Measurements from ENCODE around the gene UBA5.

UBA5 gene

GRCh38 chr3:132654190-132654589 is 5.9 kb upstream of the UBA5 start:
- no peak overlapping the region for H3K27ac ChIP-seq
- no peak for TF ChIP-seq ZFX (IDR thresholded peaks at IDR 0.05)
- no peak for TF ChIP-seq CTCF (conservative IDR thresholded peaks at IDR 0.05)

DNA sequence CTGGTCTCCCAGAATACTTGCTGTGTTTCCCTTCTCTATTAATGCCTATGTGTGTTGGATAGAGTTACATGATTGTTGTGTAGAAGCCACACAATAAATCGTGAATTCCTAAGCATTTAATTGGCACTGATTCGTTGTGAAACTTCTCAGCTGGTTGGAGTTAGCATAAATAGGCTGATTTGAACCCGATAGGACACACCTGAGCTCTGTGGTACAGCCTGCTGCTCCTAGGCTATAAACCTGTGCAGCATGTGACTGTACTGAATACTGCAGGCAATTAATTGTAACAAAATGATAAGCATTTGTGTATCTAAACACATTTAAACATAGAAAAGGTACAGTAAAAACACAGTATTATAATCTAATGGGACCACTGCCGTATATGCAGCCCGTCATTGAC is 5.4 kb upstream of the UBA5 start:
- TF ChIP-seq ZFX (IDR thresholded peaks at IDR 0.05) (no peak), CTCF (conservative IDR thresholded peaks at IDR 0.05) (no peak)
- no peak overlapping the region for H3K27ac ChIP-seq

GRCh38 chr3:132655471-132655870 is 4.7 kb upstream of the UBA5 start:
- no peak overlapping the region for H3K27ac ChIP-seq
- TF ChIP-seq CTCF (conservative IDR thresholded peaks at IDR 0.05), result no peak
- no peak for TF ChIP-seq ZFX (IDR thresholded peaks at IDR 0.05)

DNA sequence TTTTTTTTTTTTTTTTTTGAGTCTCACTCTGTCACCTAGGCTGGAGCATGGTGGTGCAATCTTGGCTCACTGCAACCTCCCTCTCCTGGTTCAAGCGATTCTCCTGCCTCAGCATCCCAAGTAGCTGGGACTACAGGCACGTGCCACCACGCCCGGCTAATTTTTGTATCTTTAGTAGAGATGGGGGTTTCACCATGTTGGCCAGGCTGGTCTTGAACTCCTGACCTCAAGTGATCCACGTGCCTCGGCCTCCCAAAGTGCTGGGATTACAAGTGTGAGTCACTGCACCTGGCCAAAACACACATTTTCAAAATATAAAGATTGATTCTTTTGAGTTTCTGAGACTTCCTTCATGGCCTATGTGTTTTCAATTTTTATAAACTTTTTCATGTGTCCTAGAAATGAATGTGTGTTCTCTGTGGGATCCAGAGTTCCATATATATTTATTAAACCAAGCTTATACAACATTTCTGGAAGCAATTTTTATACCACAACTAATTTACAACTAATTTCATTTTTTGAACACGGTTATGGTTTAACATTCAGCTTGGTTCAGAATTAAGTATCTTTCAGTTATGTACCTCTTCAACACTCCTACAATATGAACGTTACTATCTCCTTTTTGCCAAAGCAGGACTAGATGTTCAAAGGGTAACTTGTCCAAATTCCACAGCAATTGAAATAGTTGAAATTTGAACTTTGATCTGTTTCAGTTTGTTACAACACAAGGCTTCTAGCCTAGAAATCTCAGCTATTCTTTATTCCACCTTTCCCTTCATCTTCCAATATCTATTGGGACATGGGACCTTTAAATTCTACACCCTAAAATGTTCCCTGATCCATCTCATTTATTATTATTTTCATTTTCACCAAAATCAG is 2.0 kb upstream of the UBA5 start:
- TF ChIP-seq CTCF (conservative IDR thresholded peaks at IDR 0.05), result no peak
- TF ChIP-seq ZFX (IDR thresholded peaks at IDR 0.05), result no peak
- H3K27ac ChIP-seq, result no peak overlapping the region

DNA sequence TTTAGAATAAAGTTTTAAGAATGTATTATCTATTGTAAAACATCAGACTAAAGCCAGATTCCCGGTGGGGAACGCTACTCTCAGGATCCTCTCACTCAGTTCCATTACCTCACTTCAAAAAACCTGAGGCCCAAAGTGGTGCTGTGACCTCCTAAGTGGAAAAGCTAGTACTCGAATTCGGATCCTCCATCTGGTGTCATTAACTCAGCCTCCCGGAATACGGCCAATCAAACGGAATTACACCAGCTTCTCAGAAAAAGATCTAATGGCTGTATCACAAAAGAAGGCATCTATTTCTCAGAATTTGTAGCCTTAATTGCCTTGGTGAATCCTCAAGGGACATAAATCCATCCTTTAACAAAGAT is 1.1 kb upstream of the UBA5 start:
- H3K27ac ChIP-seq, result peak overlapping the region; percentile 93
- TF ChIP-seq ZFX (IDR thresholded peaks at IDR 0.05), result no peak
- no peak for TF ChIP-seq CTCF (conservative IDR thresholded peaks at IDR 0.05)

DNA sequence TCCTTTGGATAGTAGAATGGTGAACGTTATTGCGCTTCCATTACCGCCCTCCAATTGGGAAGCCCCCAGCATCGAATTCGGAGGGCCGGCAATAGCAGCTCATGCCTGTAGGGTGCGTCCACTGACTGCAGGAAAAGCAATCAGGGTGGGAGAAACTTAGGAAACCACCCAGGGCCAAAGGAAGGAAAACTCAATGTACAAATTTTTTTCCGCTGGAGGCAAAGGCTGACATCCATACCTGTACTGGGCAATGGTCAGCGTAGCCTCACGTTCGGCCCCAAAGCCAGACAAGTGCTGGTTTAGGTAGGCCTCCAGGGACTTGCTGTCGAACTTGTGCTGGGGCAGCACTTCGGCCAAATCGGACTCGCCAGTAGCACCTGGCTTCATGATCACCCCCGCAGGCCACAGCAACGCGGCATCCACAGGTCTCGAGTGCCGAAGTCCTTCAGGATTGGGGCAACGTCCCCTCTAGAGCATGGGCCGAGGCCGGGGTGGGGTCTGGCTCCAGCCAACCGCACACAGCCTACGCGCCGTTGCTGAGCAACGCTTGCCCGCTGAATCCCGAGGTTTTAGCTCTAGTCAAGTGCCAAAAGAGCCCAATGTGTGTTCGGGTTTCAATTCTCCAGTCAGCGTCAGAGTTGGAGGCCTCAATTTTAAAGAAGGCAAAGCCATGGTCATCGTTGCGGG is 621 bp upstream of the UBA5 start, which contains the start of gene ACAD11:
TSS of gene ACAD11 (minus strand) at position 445 of the 687 bp plus-strand sequence. CDS start at position 387, 58 bp downstream.
- TF ChIP-seq CTCF (conservative IDR thresholded peaks at IDR 0.05), result peak; percentile 74
- TF ChIP-seq ZFX (IDR thresholded peaks at IDR 0.05), result no peak
- peak within 1 kb of the TSS; percentile 93 for H3K27ac ChIP-seq

GRCh38 chr3:132660811-132661070 is 612 bp downstream of the UBA5 start:
- peak overlapping the region; percentile 93 for H3K27ac ChIP-seq
- TF ChIP-seq ZFX (IDR thresholded peaks at IDR 0.05), result no peak
- TF ChIP-seq CTCF (conservative IDR thresholded peaks at IDR 0.05), result no peak

All from C4-2B (cell line).